Hepatocyte (in vitro differentiated cells): ENCODE results near the gene OTULIN. TPM values are rescaled to one million over a fixed set of nuclear protein-coding genes. Genes with fewer than 3 reads are reported as not detected.

ENCODE experiments used
- DNase-seq: peaks from one replicate; pipeline ENCODE4 v3.0.0-alpha.2; 2016; ENCODE audit warnings: low spot score
- H2AFZ ChIP-seq: fragments of 200-600 bp; sonication (generic); 2 replicates; pipeline ENCODE4 v1.6.0; 2016; ENCODE audit warnings: antibody characterized with exemption, mild to moderate bottlenecking
- H3K27ac ChIP-seq: fragments of 200-600 bp; sonication (generic); 2 replicates; pipeline ENCODE4 v1.5.1; 2016; ENCODE audit warnings: mild to moderate bottlenecking
- H3K27me3 ChIP-seq: fragments of 200-600 bp; sonication (generic); 2 replicates; pipeline ENCODE4 v1.6.1; 2016
- H3K36me3 ChIP-seq: fragments of 200-600 bp; sonication (generic); replicated peaks from 2 replicates; pipeline ENCODE4 v1.5.1; 2016; ENCODE audit warnings: low read depth; ENCODE audit not compliant: insufficient read depth
- H3K4me1 ChIP-seq: fragments of 200-600 bp; sonication (generic); 2 replicates; pipeline ENCODE4 v1.5.1; 2016; ENCODE audit warnings: mild to moderate bottlenecking, moderate library complexity; ENCODE audit not compliant: insufficient read depth
- H3K4me2 ChIP-seq: fragments of 200-600 bp; sonication (generic); 2 replicates; pipeline ENCODE4 v1.6.0; 2016
- H3K4me3 ChIP-seq: fragments of 200-600 bp; sonication (generic); 2 replicates; pipeline ENCODE4 v1.5.1; 2016; ENCODE audit warnings: mild to moderate bottlenecking
- H3K79me2 ChIP-seq: fragments of 200-600 bp; sonication (generic); 2 replicates; pipeline ENCODE4 v1.6.0; 2017; ENCODE audit warnings: mild to moderate bottlenecking
- H3K9me2 ChIP-seq: fragments of 200-600 bp; sonication (generic); replicated peaks from 2 replicates; pipeline ENCODE4 v1.6.0; 2017; ENCODE audit warnings: mild to moderate bottlenecking; ENCODE audit not compliant: insufficient read depth
- H3K9me3 ChIP-seq: fragments of 200-600 bp; sonication (generic); 2 replicates; pipeline ENCODE4 v1.5.1; 2016; ENCODE audit warnings: low read depth, mild to moderate bottlenecking
- H4K20me1 ChIP-seq: fragments of 200-600 bp; sonication (generic); 2 replicates; pipeline ENCODE4 v1.6.0; 2016; ENCODE audit warnings: mild to moderate bottlenecking; ENCODE audit not compliant: insufficient read depth, poor library complexity, severe bottlenecking
- EZH2 ChIP-seq: fragments of 200-600 bp; sonication (generic); IDR thresholded peaks from 2 replicates; pipeline ENCODE4 v1.6.1; 2016; ENCODE audit warnings: antibody characterized with exemption, mild to moderate bottlenecking, borderline replicate concordance
- EZH2phosphoT487 ChIP-seq: fragments of 200-600 bp; sonication (generic); IDR thresholded peaks from one replicate; pipeline ENCODE4 v1.6.1; 2018; ENCODE audit warnings: antibody characterized with exemption, mild to moderate bottlenecking, low read depth, moderate library complexity; ENCODE audit not compliant: unreplicated experiment, severe bottlenecking
- WGBS: methylation state at CpG from one replicate; pipeline ENCODE4 v1.1.6; 2016; ENCODE audit warnings: low lambda C conversion rate; ENCODE audit errors: missing lambda C conversion rate; 5-methylcytosine and 5-hydroxymethylcytosine counted together
- polyA plus RNA-seq: library from polyadenylated mRNA; unstranded; fragments of >200 nt; fragmentation: Nextera tagmentation; extraction: Ambion mirVana; gene quantifications from 2 replicates; pipeline ENCODE4 v1.2.1, GENCODE V29; 2016
- total RNA-seq: library from RNA; depleted of rRNA; stranded (reverse); fragments of >200 nt; gene quantifications from 2 replicates; pipeline ENCODE4 v1.2.3, GENCODE V29; 2014
- TF ChIP-seq, protein P1 (sequence below): fragments of 200-600 bp; sonication (generic); IDR thresholded peaks from 2 replicates; pipeline ENCODE4 v1.5.1; 2016; ENCODE audit warnings: antibody characterized with exemption, mild to moderate bottlenecking; ENCODE audit not compliant: poor library complexity

The OTULIN gene
- total and polyA plus RNA-seq, 2 experiments from 2014 or later, result 21.0 to 45.2 TPM

DNA sequence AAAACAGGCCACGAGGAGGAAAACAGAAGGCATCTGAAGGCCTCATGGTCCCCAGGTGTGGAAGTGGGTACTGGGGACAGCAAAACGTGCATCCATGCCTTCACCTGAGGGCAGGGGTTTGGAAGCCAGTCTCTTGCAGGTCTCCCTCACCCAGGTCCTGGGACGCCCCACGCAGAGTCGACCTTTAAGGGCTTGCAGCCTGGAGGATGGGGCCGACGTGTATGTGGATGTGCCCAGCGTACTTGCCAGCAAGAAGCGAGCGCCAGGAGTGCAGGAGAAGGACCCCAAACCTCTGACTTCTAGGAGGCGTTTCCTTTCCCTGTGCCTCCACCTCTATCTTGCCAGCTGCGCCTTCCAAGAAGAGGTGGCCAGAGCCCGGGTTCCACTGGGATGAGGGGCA, 65.9 kb downstream of the OTULIN start:
- no peaks in the 10 kb centered on the region for H3K36me3 ChIP-seq
- WGBS, result 95% methylated on average over 13 of the region's 13 CpGs
- H3K9me3 ChIP-seq, result no peaks in the 10 kb centered on the region
- no peaks in the 10 kb centered on the region for H3K79me2 ChIP-seq
- no peak overlapping the region for H3K27ac ChIP-seq
- no peaks in the 10 kb centered on the region for H3K9me2 ChIP-seq
- H3K4me3 ChIP-seq, result no peak overlapping the region
- no peaks in the 10 kb centered on the region for H4K20me1 ChIP-seq
- no peaks in the 10 kb centered on the region for H3K27me3 ChIP-seq
- peaks cover 5% of the 10 kb centered on the region for H3K4me1 ChIP-seq
- no peak overlapping the region for H3K4me2 ChIP-seq
- H2AFZ ChIP-seq, result no peak overlapping the region
- TF ChIP-seq EZH2phosphoT487 (no peak), EZH2 (no peak)
- TF ChIP-seq, protein P1, sequence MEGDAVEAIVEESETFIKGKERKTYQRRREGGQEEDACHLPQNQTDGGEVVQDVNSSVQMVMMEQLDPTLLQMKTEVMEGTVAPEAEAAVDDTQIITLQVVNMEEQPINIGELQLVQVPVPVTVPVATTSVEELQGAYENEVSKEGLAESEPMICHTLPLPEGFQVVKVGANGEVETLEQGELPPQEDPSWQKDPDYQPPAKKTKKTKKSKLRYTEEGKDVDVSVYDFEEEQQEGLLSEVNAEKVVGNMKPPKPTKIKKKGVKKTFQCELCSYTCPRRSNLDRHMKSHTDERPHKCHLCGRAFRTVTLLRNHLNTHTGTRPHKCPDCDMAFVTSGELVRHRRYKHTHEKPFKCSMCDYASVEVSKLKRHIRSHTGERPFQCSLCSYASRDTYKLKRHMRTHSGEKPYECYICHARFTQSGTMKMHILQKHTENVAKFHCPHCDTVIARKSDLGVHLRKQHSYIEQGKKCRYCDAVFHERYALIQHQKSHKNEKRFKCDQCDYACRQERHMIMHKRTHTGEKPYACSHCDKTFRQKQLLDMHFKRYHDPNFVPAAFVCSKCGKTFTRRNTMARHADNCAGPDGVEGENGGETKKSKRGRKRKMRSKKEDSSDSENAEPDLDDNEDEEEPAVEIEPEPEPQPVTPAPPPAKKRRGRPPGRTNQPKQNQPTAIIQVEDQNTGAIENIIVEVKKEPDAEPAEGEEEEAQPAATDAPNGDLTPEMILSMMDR, result no peak
- no peak for DNase-seq

DNA sequence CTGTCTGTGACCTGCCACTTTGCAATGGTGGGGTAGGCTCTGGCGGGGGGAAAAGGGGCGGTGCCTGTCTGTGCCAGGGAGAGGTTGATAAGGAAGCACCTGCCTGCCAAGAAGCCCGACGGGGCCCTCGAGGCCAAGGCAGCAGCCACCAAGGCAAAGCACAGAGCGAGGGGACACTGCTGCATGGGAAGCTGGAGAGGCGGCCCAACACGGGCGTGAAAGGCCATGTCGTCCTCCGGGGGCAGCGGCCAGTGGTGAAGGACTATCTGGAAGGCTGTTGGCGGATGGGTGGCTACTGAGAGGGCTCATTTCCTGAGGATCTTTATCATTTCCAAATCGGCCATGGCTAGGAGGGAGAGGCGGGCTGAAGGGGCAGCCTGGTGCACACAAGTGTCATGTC, 66.4 kb downstream of the OTULIN start:
- no peaks in the 10 kb centered on the region for H3K36me3 ChIP-seq

DNA sequence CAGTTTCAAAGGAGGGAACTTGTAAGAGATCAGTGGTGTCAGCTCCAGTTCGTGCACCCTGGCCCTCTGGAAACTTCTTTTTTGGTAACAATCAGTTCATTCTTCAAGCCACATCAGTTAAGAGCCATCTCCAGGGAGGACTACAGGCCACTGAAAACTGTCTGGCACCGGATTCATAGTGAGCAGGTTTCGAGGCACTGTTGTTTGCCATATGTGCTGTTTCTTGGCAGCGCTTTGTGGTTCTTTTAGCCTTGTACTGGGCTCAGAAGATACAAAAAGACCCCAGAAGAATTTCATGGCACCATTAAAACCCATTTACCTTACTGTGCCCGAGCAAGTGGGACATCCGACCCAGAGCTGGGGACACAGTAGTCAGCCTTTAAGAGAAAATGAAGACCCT, 68.5 kb downstream of the OTULIN start:
- Histone ChIP-seq H3K9me3 (no peaks in the 10 kb centered on the region), H3K36me3 (no peaks in the 10 kb centered on the region), H3K27ac (no peak overlapping the region), H3K9me2 (no peaks in the 10 kb centered on the region), H3K4me2 (no peak overlapping the region), H4K20me1 (no peaks in the 10 kb centered on the region), H3K79me2 (no peaks in the 10 kb centered on the region), H3K27me3 (no peaks in the 10 kb centered on the region), H3K4me1 (peaks cover 5% of the 10 kb centered on the region), H2AFZ (no peak overlapping the region), H3K4me3 (no peak overlapping the region)
- TF ChIP-seq, protein P1, result no peak
- no peak for TF ChIP-seq EZH2phosphoT487
- no peak for TF ChIP-seq EZH2
- WGBS, result 92% methylated on average over 6 of the region's 6 CpGs
- DNase-seq, result no peak

More for the DNA sequence above, 66.4 kb downstream of the OTULIN start:
- Histone ChIP-seq H3K9me2 (no peaks in the 10 kb centered on the region), H3K27ac (no peak overlapping the region), H3K9me3 (no peaks in the 10 kb centered on the region), H3K79me2 (no peaks in the 10 kb centered on the region), H3K4me2 (no peak overlapping the region), H4K20me1 (no peaks in the 10 kb centered on the region), H3K4me3 (no peak overlapping the region), H3K27me3 (no peaks in the 10 kb centered on the region), H2AFZ (no peak overlapping the region), H3K4me1 (peaks cover 5% of the 10 kb centered on the region)
- no peak for TF ChIP-seq EZH2
- TF ChIP-seq EZH2phosphoT487, result no peak
- TF ChIP-seq, protein P1, result no peak
- DNase-seq, result no peak
- 89% methylated on average over 15 of the region's 15 CpGs for WGBS

DNA sequence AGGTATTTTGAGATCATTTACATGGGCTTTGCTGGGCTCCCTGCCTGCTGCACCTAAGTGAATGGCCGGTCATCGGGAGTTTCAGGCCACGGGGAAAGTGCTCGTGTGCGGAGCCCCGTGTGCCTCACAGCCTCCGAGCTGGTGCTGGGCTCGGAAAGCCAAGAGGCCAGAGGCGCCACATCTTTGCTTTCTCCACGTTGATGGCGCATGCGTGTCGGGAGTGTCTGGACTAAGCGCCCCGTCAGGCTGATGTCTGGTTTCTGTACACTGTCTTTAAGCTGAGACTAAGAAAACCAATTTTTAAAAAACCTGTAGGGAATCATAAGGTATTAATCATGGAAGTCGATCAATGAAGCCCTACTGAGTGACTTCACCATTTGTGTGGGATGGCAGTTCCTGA, 69.1 kb downstream of the OTULIN start:
- no peak overlapping the region for H3K4me2 ChIP-seq
- 96% methylated on average over 16 of the region's 16 CpGs for WGBS
- H3K9me3 ChIP-seq, result no peaks in the 10 kb centered on the region
- TF ChIP-seq EZH2phosphoT487 (no peak), EZH2 (no peak)
- TF ChIP-seq, protein P1, result no peak
- H3K4me3 ChIP-seq, result no peak overlapping the region
- H3K27ac ChIP-seq, result no peak overlapping the region
- H3K27me3 ChIP-seq, result no peaks in the 10 kb centered on the region
- H3K36me3 ChIP-seq, result no peaks in the 10 kb centered on the region
- H3K4me1 ChIP-seq, result peaks cover 5% of the 10 kb centered on the region
- no peaks in the 10 kb centered on the region for H4K20me1 ChIP-seq
- H3K79me2 ChIP-seq, result no peaks in the 10 kb centered on the region
- no peaks in the 10 kb centered on the region for H3K9me2 ChIP-seq
- DNase-seq, result no peak
- no peak overlapping the region for H2AFZ ChIP-seq
